ENCODE results near the gene KIF5A.
A peak's percentile ranks its signal among the peaks of the same experiment; 100 is the strongest.

KIF5A gene

GRCh38 chr12:57535764-57536596, 13.9 kb upstream of the KIF5A start:
- no peak for DNase-seq

- DNase-seq = no peak
These were observed 13.3 kb upstream of the KIF5A start for GRCh38 chr12:57536597-57536942.

- no peak for DNase-seq
These were observed 10.6 kb upstream of the KIF5A start for GRCh38 chr12:57539134-57539768.

GRCh38 chr12:57541001-57541400, 8.8 kb upstream of the KIF5A start:
- DNase-seq = no peak

GRCh38 chr12:57541717-57542116, 8.1 kb upstream of the KIF5A start:
- DNase-seq = no peak

GRCh38 chr12:57543581-57543980, 6.3 kb upstream of the KIF5A start:
- DNase-seq = no peak

- DNase-seq = peak in 1 of 2 experiments; percentile 20
These were observed 3.9 kb upstream of the KIF5A start for GRCh38 chr12:57545809-57546437.

- DNase-seq = peak; percentile 94 to 97
These were observed 3.2 kb upstream of the KIF5A start, which contains the start of gene DCTN2 for GRCh38 chr12:57546438-57547287. DCTN2 (minus strand) TSS chr12:57547192; CDS start chr12:57547063, 129 bp downstream.

- DNase-seq = no peak
These were observed 2.4 kb upstream of the KIF5A start for GRCh38 chr12:57547288-57548012.

GRCh38 chr12:57548013-57548315, 1.9 kb upstream of the KIF5A start:
- no peak for DNase-seq

GRCh38 chr12:57548488-57548887, 1.4 kb upstream of the KIF5A start:
- DNase-seq = no peak

- DNase-seq = no peak
These were observed 488 bp upstream of the KIF5A start for GRCh38 chr12:57549203-57549908.

- DNase-seq = no peak
These were observed 1.1 kb downstream of the KIF5A start for GRCh38 chr12:57550641-57551549.

- DNase-seq = no peak
These were observed 1.9 kb downstream of the KIF5A start for GRCh38 chr12:57551637-57552305.

- DNase-seq = no peak
These were observed 2.4 kb downstream of the KIF5A start for GRCh38 chr12:57552306-57552651.

- no peak for DNase-seq
These were observed 3.0 kb downstream of the KIF5A start for GRCh38 chr12:57552835-57553313.

GRCh38 chr12:57553343-57554202, 3.7 kb downstream of the KIF5A start:
- DNase-seq = no peak

- DNase-seq = no peak
These were observed 4.6 kb downstream of the KIF5A start for GRCh38 chr12:57554453-57554852.

- DNase-seq = no peak
These were observed 5.1 kb downstream of the KIF5A start for GRCh38 chr12:57554897-57555296.

Data from activated CD4-positive, alpha-beta T cell treated with anti-CD3 and anti-CD28 coated beads, Interleukin-2, amount 50 U/mL, for 48 hours (primary cell).